MM.1S (cell line): ENCODE measurements around the gene FATE1.

Experiments used
- CTCF ChIP-seq: fragments of 300-600 bp; sonication (generic); IDR thresholded peaks from 2 replicates; pipeline ENCODE4 v1.5.1; 2016; ENCODE audit warnings: antibody characterized with exemption, low read length, mixed read lengths
- EZH2 ChIP-seq: fragments of 300-600 bp; sonication (generic); optimal IDR thresholded peaks from 2 replicates; pipeline ENCODE3; 2017; ENCODE audit warnings: low read depth, mild to moderate bottlenecking, antibody characterized with exemption, low read length, mixed read lengths

- TF ChIP-seq CTCF = no peak
- TF ChIP-seq EZH2 = no peak
Measured at GRCh38 chrX:151724563-151725337, 8.9 kb downstream of the FATE1 start.
